Thyroid gland (tissue), 4 donors: ENCODE results near the gene ALG8.

ENCODE experiments used
- CTCF ChIP-seq, 6 experiments: fragments of 200-600 bp in 3 of 6; fragments of 450-650 bp in 3 of 6; sonication (generic) in 3 of 6; IDR thresholded peaks; one replicate each; pipeline ENCODE4 v1.5.1; 2016 to 2019; ENCODE audit warnings: antibody characterized with exemption in 6 of 6, mild to moderate bottlenecking in 2 of 6, inconsistent platforms in 1 of 6, moderate library complexity in 1 of 6
- POLR2A ChIP-seq, 2 donors: fragments of 450-650 bp; IDR thresholded peaks; one replicate each; pipeline ENCODE4 v1.6.1; 2017; ENCODE audit warnings: antibody characterized with exemption in 2 of 2, mild to moderate bottlenecking in 2 of 2, moderate library complexity in 1 of 2

DNA sequence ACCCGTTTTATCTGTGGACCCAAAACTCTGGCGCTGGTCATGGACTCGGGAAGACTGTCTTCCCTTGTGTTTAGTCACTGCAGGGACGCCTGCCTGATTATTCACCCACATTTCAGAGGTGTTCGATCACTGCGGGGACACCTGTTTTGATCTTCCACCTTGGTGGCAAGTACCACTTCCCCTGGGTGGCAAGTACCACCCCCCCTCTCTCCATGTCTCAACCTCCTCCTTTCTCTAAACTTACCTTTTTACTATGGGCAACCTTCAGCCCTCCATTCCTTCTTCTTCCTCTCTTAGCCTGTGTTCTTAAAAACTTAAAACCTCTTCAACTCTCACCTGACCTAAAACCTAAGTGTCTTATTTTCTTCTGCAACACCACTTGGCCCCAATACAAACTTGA lies 57.8 kb downstream of the ALG8 start:
- no peak for TF ChIP-seq CTCF (IDR thresholded peaks at IDR 0.05)
- no peak for TF ChIP-seq POLR2A (IDR thresholded peaks at IDR 0.05)
